ENCODE data around the gene FAM13A. TPM values are rescaled to one million over a fixed set of nuclear protein-coding genes. Genes with fewer than 3 reads are reported as not detected.

Gene FAM13A
- total and polyA plus RNA-seq, 2 of the 8 experiments (the other 6 are each of a cell fraction or from before 2014, with no cell fraction given) = 7.1 to 16.5 TPM

DNA sequence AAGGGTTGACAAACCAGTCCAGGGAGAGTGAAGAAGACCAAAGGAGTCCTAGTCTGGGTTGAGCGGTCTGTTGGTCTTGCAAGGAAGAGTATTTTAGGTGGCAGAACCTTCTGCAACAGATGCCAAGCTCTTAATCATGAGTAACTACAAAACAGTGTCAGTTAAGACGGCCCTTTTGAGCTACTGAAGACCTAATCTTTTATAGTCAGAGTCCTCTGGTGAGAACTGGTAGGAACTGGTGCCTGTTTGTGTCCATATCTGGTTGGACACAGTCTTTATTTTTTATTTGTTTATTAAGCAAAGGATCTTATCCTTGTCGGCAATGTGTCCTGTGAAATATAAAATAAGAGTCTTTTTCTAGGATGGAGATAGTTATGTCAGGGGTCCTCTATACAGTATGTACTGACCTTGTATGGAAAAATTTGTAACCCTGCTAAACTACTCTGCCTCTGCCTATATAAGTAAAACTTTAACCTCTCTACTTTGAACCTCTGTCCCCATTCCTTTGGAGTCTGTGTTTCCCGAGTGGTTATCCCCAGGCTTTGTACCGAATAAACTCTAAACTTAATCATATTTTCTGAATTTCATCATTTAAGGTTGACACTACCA is 47.1 kb downstream of the FAM13A start:
- H3K79me2 ChIP-seq (ENCODE audit: control insufficient read depth in 1 of 2, insufficient read depth in 2 of 2, low read length in 2 of 2) = no peaks in the 10 kb centered on the region
- FAIRE-seq = no peak
- no peak overlapping the region for H2AK5ac ChIP-seq (ENCODE audit: low read depth, low read length)
- no peak overlapping the region; a peak in 2 of 7 replicates for H3K9ac ChIP-seq (replicated peaks in 1 of 4; ENCODE audit: extremely low read depth in 1 of 4, low read depth in 3 of 4, low read length in 3 of 4)
- H4K20me1 ChIP-seq (replicated peaks in 1 of 2; ENCODE audit: control insufficient read depth in 1 of 2, insufficient read depth in 2 of 2, low read length in 2 of 2) = no peaks in the 10 kb centered on the region
- H3K36me3 ChIP-seq (ENCODE audit: control insufficient read depth in 2 of 4, insufficient read depth in 4 of 4, low read length in 3 of 4) = peaks cover 0 to 20% (median 6%) of the 10 kb centered on the region in 4 experiments; a peak in 6 of 8 replicates
- H3K56ac ChIP-seq (replicated peaks; ENCODE audit: insufficient read length, low read depth, low read length) = no peak overlapping the region
- no peak overlapping the region for H2AFZ ChIP-seq (ENCODE audit: low read length)
- no peaks in the 10 kb centered on the region for H3K4me1 ChIP-seq (replicated peaks in 1 of 4; ENCODE audit: control insufficient read depth in 3 of 4, insufficient read depth in 4 of 4, low read length in 3 of 4)
- H2BK12ac ChIP-seq (ENCODE audit: low read depth, low read length) = no peak overlapping the region
- no peak overlapping the region for H2BK15ac ChIP-seq (ENCODE audit: low read length)
- H3K4me2 ChIP-seq (ENCODE audit: insufficient read depth in 1 of 2, low read depth in 2 of 2, low read length in 2 of 2) = no peak overlapping the region
- H3K9me3 ChIP-seq (ENCODE audit: insufficient read depth in 2 of 2, low read depth in 1 of 2, low read length in 1 of 2) = no peaks in the 10 kb centered on the region
- H3K27ac ChIP-seq (ENCODE audit: low read depth, low read length) = no peak overlapping the region
- ChIA-PET POLR2A (ENCODE audit: partially characterized antibody) (no interaction called here), CTCF (ENCODE audit: partially characterized antibody) (interaction anchor here (1.1 to 1.4 kb wide), 3 partner anchors 191 to 306 kb away, joined by 3 to 7 read pairs (median 4); no protein-coding TSS in a partner anchor)
- no peaks in the 10 kb centered on the region for H3K27me3 ChIP-seq (replicated peaks in 1 of 4; ENCODE audit: control insufficient read depth in 3 of 4, extremely low read depth in 1 of 4, insufficient read depth in 3 of 4, low read length in 3 of 4)
- TF ChIP-seq MAX (IDR thresholded peaks at IDR 0.05) = no peak
- no peak for TF ChIP-seq YY1 (IDR thresholded peaks at IDR 0.05; ENCODE audit: low read depth, low read length)
- TF ChIP-seq, protein P1, sequence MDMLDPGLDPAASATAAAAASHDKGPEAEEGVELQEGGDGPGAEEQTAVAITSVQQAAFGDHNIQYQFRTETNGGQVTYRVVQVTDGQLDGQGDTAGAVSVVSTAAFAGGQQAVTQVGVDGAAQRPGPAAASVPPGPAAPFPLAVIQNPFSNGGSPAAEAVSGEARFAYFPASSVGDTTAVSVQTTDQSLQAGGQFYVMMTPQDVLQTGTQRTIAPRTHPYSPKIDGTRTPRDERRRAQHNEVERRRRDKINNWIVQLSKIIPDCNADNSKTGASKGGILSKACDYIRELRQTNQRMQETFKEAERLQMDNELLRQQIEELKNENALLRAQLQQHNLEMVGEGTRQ (IDR thresholded peaks at IDR 0.05; ENCODE audit: low read length) = no peak
- no peaks in the 10 kb centered on the region for H3K23me2 ChIP-seq (ENCODE audit: low read depth, low read length)
- WGBS, 2 experiments (ENCODE audit: extremely low coverage in 1 of 2, insufficient coverage in 1 of 2, insufficient read length in 1 of 2, insufficient replicate concordance in 2 of 2, low coverage in 1 of 2, low lambda C conversion rate in 2 of 2, missing lambda C conversion rate in 1 of 2) = 95% methylated on average over 5 of the region's 5 CpGs; no CpG with 5 or more reads in 1 of the 2 experiments
- DNase-seq (ENCODE audit: low read depth in 1 of 2, low spot score in 2 of 2) = no peak
- no peak overlapping the region for H3K4ac ChIP-seq (replicated peaks; ENCODE audit: insufficient read length, low read depth, low read length)
- no peak overlapping the region for H3K23ac ChIP-seq (ENCODE audit: insufficient read length)
- no peak overlapping the region for H4K5ac ChIP-seq (ENCODE audit: insufficient read length, low read depth, low read length)
- H3K14ac ChIP-seq (ENCODE audit: insufficient read length) = no peak overlapping the region
- H2BK120ac ChIP-seq (replicated peaks; ENCODE audit: low read depth, low read length) = no peak overlapping the region
- no peak overlapping the region for H4K8ac ChIP-seq (ENCODE audit: extremely low read depth, insufficient read depth, low read length)
- no peaks in the 10 kb centered on the region for H3K79me1 ChIP-seq (ENCODE audit: low read depth, low read length)
- H3K4me3 ChIP-seq (ENCODE audit: extremely low read depth in 1 of 4, insufficient read depth in 2 of 4, low read depth in 3 of 4, low read length in 4 of 4) = no peak overlapping the region
- no peak overlapping the region for H4K91ac ChIP-seq (replicated peaks; ENCODE audit: insufficient read length, low read length)
- no peak overlapping the region for H2BK5ac ChIP-seq (ENCODE audit: low read depth, low read length)
- no peak overlapping the region for H3K18ac ChIP-seq (ENCODE audit: extremely low read depth, low read length)
- no peak overlapping the region for H2BK20ac ChIP-seq (ENCODE audit: low read length)

Data from H1 (cell line).